WTC11 (cell line): ENCODE data around the gene ANAPC13. TPM values are rescaled to one million over a fixed set of nuclear protein-coding genes. Genes with fewer than 3 reads are reported as not detected.

Experiments
- ATAC-seq: fragments of 200-7000 bp; cut with Tn5 transposase; 2 replicates; pipeline ENCODE4 v1.10.0; 2021; ENCODE audit warnings: mild to moderate bottlenecking, moderate library complexity
- CTCF ChIA-PET: fragments of 300-600 bp; sonication (Branson Sonifier 250); formaldehyde crosslinking; loops from one replicate; lab custom pipeline; 2021; ENCODE audit warnings: antibody characterized with exemption; lab: Charles Lee
- POLR2A ChIA-PET: fragments of 350-600 bp; sonication (Branson Sonifier 250); formaldehyde crosslinking; loops from one replicate; lab custom pipeline; 2021; ENCODE audit warnings: antibody characterized with exemption; lab: Charles Lee
- DNase-seq: peaks from one replicate; pipeline ENCODE4 v3.0.0; 2021; ENCODE audit warnings: low spot score
- H3K27ac Mint-ChIP-seq: 2 replicates; pipeline ENCODE4 v1.8.0; 2021; ENCODE audit warnings: mixed read lengths
- H3K27me3 Mint-ChIP-seq: 2 replicates; pipeline ENCODE4 v1.8.0; 2021; ENCODE audit warnings: low read depth, mild to moderate bottlenecking, moderate library complexity, mixed read lengths
- H3K36me3 Mint-ChIP-seq: 2 replicates; pipeline ENCODE4 v1.8.0; 2021; ENCODE audit warnings: mixed read lengths
- H3K4me1 Mint-ChIP-seq: 2 replicates; pipeline ENCODE4 v1.8.0; 2022; ENCODE audit warnings: mixed read lengths
- H3K4me3 Mint-ChIP-seq: 2 replicates; pipeline ENCODE4 v1.8.0; 2021; ENCODE audit warnings: mild to moderate bottlenecking, moderate library complexity, mixed read lengths
- H3K9me3 Mint-ChIP-seq: 2 replicates; pipeline ENCODE4 v1.8.0; 2021; ENCODE audit warnings: mixed read lengths
- AFF4 ChIP-seq: sonication (generic); formaldehyde crosslinking; IDR thresholded peaks from 2 replicates; pipeline ENCODE4 v1.8.1; 2023; ENCODE audit warnings: mild to moderate bottlenecking, missing genetic modification reagents, borderline replicate concordance
- CBFB ChIP-seq: sonication (generic); formaldehyde crosslinking; IDR thresholded peaks from 2 replicates; pipeline ENCODE4 v1.8.1; 2022; ENCODE audit warnings: mild to moderate bottlenecking, low read depth, missing genetic modification reagents
- E2F4 ChIP-seq: sonication (generic); formaldehyde crosslinking; IDR thresholded peaks from 2 replicates; pipeline ENCODE4 v1.8.1; 2022; ENCODE audit warnings: low read depth, mild to moderate bottlenecking, moderate library complexity, missing genetic modification reagents, borderline replicate concordance
- KAT7 ChIP-seq: sonication (generic); formaldehyde crosslinking; IDR thresholded peaks from 2 replicates; pipeline ENCODE4 v1.8.1; 2023; ENCODE audit warnings: missing genetic modification reagents, mild to moderate bottlenecking, borderline replicate concordance
- MAX ChIP-seq: sonication (generic); formaldehyde crosslinking; IDR thresholded peaks from 2 replicates; pipeline ENCODE4 v1.8.0; 2022; ENCODE audit warnings: mild to moderate bottlenecking, missing genetic modification reagents
- NFATC4 ChIP-seq: fragments of 250-450 bp; sonication (Bioruptor Pico); IDR thresholded peaks from 2 replicates; pipeline ENCODE4 v1.9.0; 2021; ENCODE audit warnings: mild to moderate bottlenecking
- NFE2L1 ChIP-seq: sonication (generic); formaldehyde crosslinking; IDR thresholded peaks from 2 replicates; pipeline ENCODE4 v1.8.1; 2023; ENCODE audit warnings: missing genetic modification reagents
- NFYB ChIP-seq: sonication (generic); formaldehyde crosslinking; conservative IDR thresholded peaks from 2 replicates; pipeline ENCODE4 v1.8.0; 2022; ENCODE audit warnings: low read depth, missing genetic modification reagents
- PRRX2 ChIP-seq: fragments of 250-450 bp; sonication (Bioruptor Pico); IDR thresholded peaks from 2 replicates; pipeline ENCODE4 v1.8.0; 2021; ENCODE audit warnings: mild to moderate bottlenecking
- SP1 ChIP-seq: sonication (generic); formaldehyde crosslinking; conservative IDR thresholded peaks from 2 replicates; pipeline ENCODE4 v1.8.1; 2022; ENCODE audit warnings: missing genetic modification reagents
- USF1 ChIP-seq: sonication (generic); formaldehyde crosslinking; IDR thresholded peaks from 2 replicates; pipeline ENCODE4 v1.8.0; 2022; ENCODE audit warnings: mild to moderate bottlenecking, missing genetic modification reagents
- ZNF121 ChIP-seq: sonication (generic); formaldehyde crosslinking; IDR thresholded peaks from 2 replicates; pipeline ENCODE4 v1.8.0; 2023; ENCODE audit warnings: missing genetic modification reagents
- ZNF138 ChIP-seq: sonication (generic); formaldehyde crosslinking; conservative IDR thresholded peaks from 2 replicates; pipeline ENCODE4 v1.8.1; 2022; ENCODE audit warnings: mild to moderate bottlenecking, moderate library complexity, missing genetic modification reagents
- ZNF263 ChIP-seq: sonication (generic); formaldehyde crosslinking; IDR thresholded peaks from 2 replicates; pipeline ENCODE4 v1.8.1; 2022; ENCODE audit warnings: low read depth, mild to moderate bottlenecking, moderate library complexity, missing genetic modification reagents
- ZNF396 ChIP-seq: fragments of 250-450 bp; sonication (Bioruptor Pico); IDR thresholded peaks from 2 replicates; pipeline ENCODE4 v1.8.0; 2021; ENCODE audit warnings: mild to moderate bottlenecking, moderate library complexity, borderline replicate concordance
- ZNF423 ChIP-seq: fragments of 250-450 bp; sonication (Bioruptor Pico); IDR thresholded peaks from 2 replicates; pipeline ENCODE4 v2.1.2; 2022; ENCODE audit warnings: mild to moderate bottlenecking, moderate library complexity
- ZNF532 ChIP-seq: fragments of 250-450 bp; sonication (Bioruptor Pico); IDR thresholded peaks from 2 replicates; pipeline ENCODE4 v1.9.0; 2021; ENCODE audit warnings: mild to moderate bottlenecking, borderline replicate concordance
- ZNF671 ChIP-seq: fragments of 250-450 bp; sonication (Bioruptor Pico); IDR thresholded peaks from 2 replicates; pipeline ENCODE4 v1.8.0; 2021; ENCODE audit warnings: mild to moderate bottlenecking
- total RNA-seq: library from RNA; stranded (reverse); gene quantifications from 3 replicates; pipeline ENCODE4 v1.2.3, GENCODE V29; 2021

The ANAPC13 gene
- total RNA-seq, 1 experiment from 2014 or later, result 29.7 TPM

- no peak for DNase-seq
- Mint-ChIP-seq H3K27me3 (no peaks in the 10 kb centered on the region), H3K9me3 (no peaks in the 10 kb centered on the region), H3K36me3 (no peaks in the 10 kb centered on the region), H3K27ac (no peak overlapping the region)
- ATAC-seq, result no peak
- ChIA-PET POLR2A (no interaction called here), CTCF (no interaction called here)
- TF ChIP-seq PRRX2 (no peak), USF1 (CRISPR knock-in tag) (no peak), NFYB (CRISPR knock-in tag) (no peak), ZNF138 (CRISPR knock-in tag) (no peak), CBFB (no peak), KAT7 (CRISPR knock-in tag) (no peak)
- TF ChIP-seq, all 79 proteins: peak for 0
- no peak overlapping the region for H3K4me3 Mint-ChIP-seq
- H3K4me1 Mint-ChIP-seq, result peaks cover 6% of the 10 kb centered on the region; the same call in 1 of the 2 replicates
Measured at GRCh38 chr3:134430950-134431445, 54.8 kb downstream of the ANAPC13 start.

GRCh38 chr3:134430174-134430573, 55.6 kb downstream of the ANAPC13 start:
- H3K4me1 Mint-ChIP-seq, result peaks cover 6% of the 10 kb centered on the region; the same call in 1 of the 2 replicates
- H3K9me3 Mint-ChIP-seq, result no peaks in the 10 kb centered on the region
- no peaks in the 10 kb centered on the region for H3K36me3 Mint-ChIP-seq
- no peak for TF ChIP-seq ZNF532 (CRISPR knock-in tag)
- TF ChIP-seq ZNF263 (CRISPR knock-in tag), result no peak
- TF ChIP-seq ZNF671 (CRISPR knock-in tag), result no peak
- TF ChIP-seq MAX (CRISPR knock-in tag), result no peak
- TF ChIP-seq NFE2L1, result no peak
- no peak for TF ChIP-seq E2F4
- TF ChIP-seq SP1 (CRISPR knock-in tag), result no peak
- TF ChIP-seq ZNF121 (CRISPR knock-in tag), result no peak
- TF ChIP-seq AFF4 (CRISPR knock-in tag), result no peak
- TF ChIP-seq ZNF396 (CRISPR knock-in tag), result no peak
- no peak for TF ChIP-seq ZNF423 (CRISPR knock-in tag)
- TF ChIP-seq NFATC4 (CRISPR knock-in tag), result no peak
- no peak for ATAC-seq
- no peak overlapping the region for H3K4me3 Mint-ChIP-seq
- no peak for DNase-seq
- no peaks in the 10 kb centered on the region for H3K27me3 Mint-ChIP-seq
- ChIA-PET CTCF (no interaction called here), POLR2A (no interaction called here)
- H3K27ac Mint-ChIP-seq, result no peak overlapping the region
